ENCODE measurements around the gene SH3RF2.

The SH3RF2 gene

GRCh38 chr5:146091881-146092280 lies 155.5 kb downstream of the SH3RF2 start (continued):
- TF ChIP-seq, protein P1, sequence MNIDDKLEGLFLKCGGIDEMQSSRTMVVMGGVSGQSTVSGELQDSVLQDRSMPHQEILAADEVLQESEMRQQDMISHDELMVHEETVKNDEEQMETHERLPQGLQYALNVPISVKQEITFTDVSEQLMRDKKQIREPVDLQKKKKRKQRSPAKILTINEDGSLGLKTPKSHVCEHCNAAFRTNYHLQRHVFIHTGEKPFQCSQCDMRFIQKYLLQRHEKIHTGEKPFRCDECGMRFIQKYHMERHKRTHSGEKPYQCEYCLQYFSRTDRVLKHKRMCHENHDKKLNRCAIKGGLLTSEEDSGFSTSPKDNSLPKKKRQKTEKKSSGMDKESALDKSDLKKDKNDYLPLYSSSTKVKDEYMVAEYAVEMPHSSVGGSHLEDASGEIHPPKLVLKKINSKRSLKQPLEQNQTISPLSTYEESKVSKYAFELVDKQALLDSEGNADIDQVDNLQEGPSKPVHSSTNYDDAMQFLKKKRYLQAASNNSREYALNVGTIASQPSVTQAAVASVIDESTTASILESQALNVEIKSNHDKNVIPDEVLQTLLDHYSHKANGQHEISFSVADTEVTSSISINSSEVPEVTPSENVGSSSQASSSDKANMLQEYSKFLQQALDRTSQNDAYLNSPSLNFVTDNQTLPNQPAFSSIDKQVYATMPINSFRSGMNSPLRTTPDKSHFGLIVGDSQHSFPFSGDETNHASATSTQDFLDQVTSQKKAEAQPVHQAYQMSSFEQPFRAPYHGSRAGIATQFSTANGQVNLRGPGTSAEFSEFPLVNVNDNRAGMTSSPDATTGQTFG (tag by site-specific recombination; IDR thresholded peaks at IDR 0.05; ENCODE audit: borderline replicate concordance): no peak

- ChIA-PET CTCF (interaction anchor here (0.8 kb wide), 1 partner anchor 33 kb away, joined by 6 read pairs; no protein-coding TSS in a partner anchor), POLR2A (no interaction called here)
- Histone ChIP-seq H3K4me3 (ENCODE audit: low read depth, low read length) (no peak overlapping the region), H3K27ac (ENCODE audit: extremely low read depth, low read depth, low read length) (no peak overlapping the region), H3K9me3 (ENCODE audit: control insufficient read depth, insufficient read depth, low read depth, low read length) (no peaks in the 10 kb centered on the region), H3K4me1 (ENCODE audit: control insufficient read depth, insufficient read depth, low read length) (no peaks in the 10 kb centered on the region), H3K36me3 (ENCODE audit: control insufficient read depth in 2 of 2, insufficient read depth in 1 of 2, low read length in 2 of 2) (no peaks in the 10 kb centered on the region)
- no peak for TF ChIP-seq ZNF16 (tag by site-specific recombination; IDR thresholded peaks at IDR 0.05; ENCODE audit: low read depth)
- TF ChIP-seq, protein P2, sequence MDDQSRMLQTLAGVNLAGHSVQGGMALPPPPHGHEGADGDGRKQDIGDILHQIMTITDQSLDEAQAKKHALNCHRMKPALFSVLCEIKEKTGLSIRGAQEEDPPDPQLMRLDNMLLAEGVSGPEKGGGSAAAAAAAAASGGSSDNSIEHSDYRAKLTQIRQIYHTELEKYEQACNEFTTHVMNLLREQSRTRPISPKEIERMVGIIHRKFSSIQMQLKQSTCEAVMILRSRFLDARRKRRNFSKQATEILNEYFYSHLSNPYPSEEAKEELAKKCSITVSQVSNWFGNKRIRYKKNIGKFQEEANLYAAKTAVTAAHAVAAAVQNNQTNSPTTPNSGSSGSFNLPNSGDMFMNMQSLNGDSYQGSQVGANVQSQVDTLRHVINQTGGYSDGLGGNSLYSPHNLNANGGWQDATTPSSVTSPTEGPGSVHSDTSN (CRISPR knock-in tag; IDR thresholded peaks at IDR 0.05): no peak
- no peak for TF ChIP-seq PRDM4 (tag by site-specific recombination; IDR thresholded peaks at IDR 0.05)
- TF ChIP-seq ZNF776 (tag by site-specific recombination; IDR thresholded peaks at IDR 0.05; ENCODE audit: borderline replicate concordance): no peak
- TF ChIP-seq ZNF423 (tag by site-specific recombination; IDR thresholded peaks at IDR 0.05): no peak
- TF ChIP-seq ZNF677 (tag by site-specific recombination; IDR thresholded peaks at IDR 0.05): no peak
- TF ChIP-seq, protein P3, sequence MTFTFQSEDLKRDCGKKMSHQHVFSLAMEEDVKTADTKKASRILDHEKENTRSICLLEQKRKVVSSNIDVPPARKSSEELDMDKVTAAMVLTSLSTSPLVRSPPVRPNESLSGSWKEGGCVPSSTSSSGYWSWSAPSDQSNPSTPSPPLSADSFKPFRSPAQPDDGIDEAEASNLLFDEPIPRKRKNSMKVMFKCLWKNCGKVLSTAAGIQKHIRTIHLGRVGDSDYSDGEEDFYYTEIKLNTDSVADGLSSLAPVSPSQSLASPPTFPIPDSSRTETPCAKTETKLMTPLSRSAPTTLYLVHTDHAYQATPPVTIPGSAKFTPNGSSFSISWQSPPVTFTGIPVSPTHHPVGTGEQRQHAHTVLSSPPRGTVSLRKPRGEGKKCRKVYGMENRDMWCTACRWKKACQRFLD (tag by site-specific recombination; IDR thresholded peaks at IDR 0.05): no peak
- no peak for TF ChIP-seq ZEB2 (tag by site-specific recombination; IDR thresholded peaks at IDR 0.05)
- TF ChIP-seq GFI1B (tag by site-specific recombination; IDR thresholded peaks at IDR 0.05): no peak
- no peak for TF ChIP-seq ZNF138 (tag by site-specific recombination; IDR thresholded peaks at IDR 0.05; ENCODE audit: borderline replicate concordance)
- TF ChIP-seq, protein P4, sequence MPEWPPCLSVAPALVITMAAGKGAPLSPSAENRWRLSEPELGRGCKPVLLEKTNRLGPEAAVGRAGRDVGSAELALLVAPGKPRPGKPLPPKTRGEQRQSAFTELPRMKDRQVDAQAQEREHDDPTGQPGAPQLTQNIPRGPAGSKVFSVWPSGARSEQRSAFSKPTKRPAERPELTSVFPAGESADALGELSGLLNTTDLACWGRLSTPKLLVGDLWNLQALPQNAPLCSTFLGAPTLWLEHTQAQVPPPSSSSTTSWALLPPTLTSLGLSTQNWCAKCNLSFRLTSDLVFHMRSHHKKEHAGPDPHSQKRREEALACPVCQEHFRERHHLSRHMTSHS (tag by site-specific recombination; IDR thresholded peaks at IDR 0.05): no peak
- no peak for TF ChIP-seq SCRT2 (tag by site-specific recombination; IDR thresholded peaks at IDR 0.05)
- no peak for TF ChIP-seq ZNF274 (IDR thresholded peaks at IDR 0.05; ENCODE audit: low read length)
- no peak for TF ChIP-seq ZNF274 (tag by site-specific recombination; IDR thresholded peaks at IDR 0.05; ENCODE audit: borderline replicate concordance)
- no peak for TF ChIP-seq SALL2 (tag by site-specific recombination; IDR thresholded peaks at IDR 0.05; ENCODE audit: borderline replicate concordance)
- TF ChIP-seq, protein P5, sequence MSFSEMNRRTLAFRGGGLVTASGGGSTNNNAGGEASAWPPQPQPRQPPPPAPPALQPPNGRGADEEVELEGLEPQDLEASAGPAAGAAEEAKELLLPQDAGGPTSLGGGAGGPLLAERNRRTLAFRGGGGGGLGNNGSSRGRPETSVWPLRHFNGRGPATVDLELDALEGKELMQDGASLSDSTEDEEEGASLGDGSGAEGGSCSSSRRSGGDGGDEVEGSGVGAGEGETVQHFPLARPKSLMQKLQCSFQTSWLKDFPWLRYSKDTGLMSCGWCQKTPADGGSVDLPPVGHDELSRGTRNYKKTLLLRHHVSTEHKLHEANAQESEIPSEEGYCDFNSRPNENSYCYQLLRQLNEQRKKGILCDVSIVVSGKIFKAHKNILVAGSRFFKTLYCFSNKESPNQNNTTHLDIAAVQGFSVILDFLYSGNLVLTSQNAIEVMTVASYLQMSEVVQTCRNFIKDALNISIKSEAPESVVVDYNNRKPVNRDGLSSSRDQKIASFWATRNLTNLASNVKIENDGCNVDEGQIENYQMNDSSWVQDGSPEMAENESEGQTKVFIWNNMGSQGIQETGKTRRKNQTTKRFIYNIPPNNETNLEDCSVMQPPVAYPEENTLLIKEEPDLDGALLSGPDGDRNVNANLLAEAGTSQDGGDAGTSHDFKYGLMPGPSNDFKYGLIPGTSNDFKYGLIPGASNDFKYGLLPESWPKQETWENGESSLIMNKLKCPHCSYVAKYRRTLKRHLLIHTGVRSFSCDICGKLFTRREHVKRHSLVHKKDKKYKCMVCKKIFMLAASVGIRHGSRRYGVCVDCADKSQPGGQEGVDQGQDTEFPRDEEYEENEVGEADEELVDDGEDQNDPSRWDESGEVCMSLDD (tag by site-specific recombination; IDR thresholded peaks at IDR 0.05): no peak
- TF ChIP-seq ZNF223 (tag by site-specific recombination; IDR thresholded peaks at IDR 0.05): no peak
- TF ChIP-seq ZBTB20 (tag by site-specific recombination; IDR thresholded peaks at IDR 0.05): no peak
Observed at GRCh38 chr5:146098047-146098446, 161.7 kb downstream of the SH3RF2 start.

Measured in HEK293 (cell line).